HG02610 (cell line): ENCODE results near the gene PXDC1.
A peak's percentile ranks its signal among the peaks of the same experiment; 100 is the strongest.
"Not testable (repeated sequence)": the region's sequence is repeated elsewhere in the genome, so short reads cannot be mapped to it uniquely, and the experiment has no call there.

Experiments
- ATAC-seq: cut with Tn5 transposase; IDR thresholded peaks from one replicate; pipeline ENCODE4 v1.9.1; 2021; ENCODE audit warnings: mild to moderate bottlenecking, moderate library complexity; ENCODE audit not compliant: unreplicated experiment

PXDC1 gene

DNA sequence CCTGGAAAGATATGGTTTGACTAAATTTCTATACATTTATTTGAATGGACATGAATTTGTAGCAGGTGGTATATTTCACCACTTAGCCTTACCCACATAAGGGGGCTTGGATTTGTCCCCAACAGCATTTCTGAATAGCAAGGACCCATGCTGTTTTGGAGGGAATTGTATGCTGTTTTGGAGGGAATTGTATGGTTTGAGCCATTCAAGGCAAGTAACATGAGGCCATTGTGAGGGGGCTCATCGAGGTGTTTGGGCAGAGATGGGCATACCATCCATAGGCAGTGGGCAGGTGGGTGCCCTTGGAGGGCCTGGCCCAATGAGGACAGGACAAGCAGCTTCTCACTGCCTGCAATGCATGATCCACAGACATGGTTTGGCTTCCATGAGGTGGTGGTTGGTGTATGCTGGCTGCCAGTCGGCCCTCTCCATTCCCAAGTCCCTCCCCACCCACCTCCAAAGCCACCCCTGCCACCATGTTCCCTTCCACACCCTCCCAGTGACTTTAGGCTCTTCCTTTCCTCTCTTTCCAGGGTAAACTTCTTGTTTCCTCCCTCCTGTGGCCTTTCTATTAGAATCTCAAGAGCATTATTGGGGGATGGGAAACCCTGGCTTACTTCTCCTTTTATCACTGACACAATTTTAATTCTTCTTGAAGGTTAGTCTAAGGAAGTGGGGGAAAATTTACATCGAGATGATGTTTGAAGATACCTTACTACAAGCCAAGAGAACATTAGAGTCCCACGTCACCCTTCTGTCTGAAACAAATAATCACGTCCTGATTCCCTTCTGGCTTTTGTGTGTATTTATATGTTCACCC is 13.2 kb upstream of the PXDC1 start:
- no peak for ATAC-seq

DNA sequence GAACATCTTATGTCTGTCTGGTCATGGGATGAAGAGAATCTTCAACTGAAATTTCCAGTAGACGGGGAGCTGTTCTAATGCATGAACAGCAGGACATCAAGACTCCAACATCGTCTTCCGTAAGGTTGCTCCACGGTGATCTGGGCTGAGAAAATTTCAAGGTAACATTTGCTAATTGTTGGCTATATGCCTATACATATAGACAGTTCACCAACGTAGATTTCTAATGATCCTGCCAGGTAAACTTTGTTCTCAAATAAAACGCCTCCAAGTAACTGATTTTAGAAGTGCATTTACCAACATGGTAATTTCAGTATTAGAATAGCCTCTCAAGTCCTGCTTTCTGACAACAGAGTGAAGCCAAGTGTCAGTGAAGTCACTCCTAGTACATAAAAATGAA is 11.3 kb upstream of the PXDC1 start:
- no peak for ATAC-seq

DNA sequence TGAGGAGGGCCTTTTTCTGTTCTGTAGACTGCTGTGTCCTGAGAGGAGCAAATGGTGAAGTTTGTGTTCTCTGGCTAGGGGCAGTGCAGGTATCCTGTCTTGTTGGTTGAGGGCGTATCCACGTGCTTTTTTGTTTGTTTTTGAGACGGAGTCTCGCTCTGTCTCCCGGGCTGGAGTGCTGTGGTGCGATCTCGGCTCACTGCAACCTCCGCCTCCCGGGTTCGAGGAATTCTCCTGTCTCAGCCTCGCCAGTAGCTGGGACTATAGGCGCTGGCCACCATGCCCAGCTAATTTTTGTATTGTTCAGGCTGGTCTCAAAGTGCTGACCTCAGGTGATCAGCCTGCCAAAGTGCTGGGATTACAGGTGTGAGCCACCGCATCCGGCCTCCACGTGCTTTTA is 10.8 kb upstream of the PXDC1 start:
- ATAC-seq = no peak

DNA sequence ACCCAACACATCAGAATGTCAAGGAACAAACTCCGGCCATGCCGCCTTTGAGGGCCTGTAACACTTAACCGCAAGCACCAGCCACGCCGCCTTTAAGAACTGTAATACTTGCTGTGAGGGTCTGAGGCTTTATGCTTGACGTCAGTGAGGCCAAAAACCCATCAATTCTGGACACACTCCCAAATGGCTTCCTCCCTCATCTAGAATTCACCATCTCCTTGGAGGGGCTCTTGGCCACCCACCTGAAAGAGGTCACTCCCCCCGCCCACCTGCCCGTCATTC is 10.4 kb upstream of the PXDC1 start:
- no peak for ATAC-seq

DNA sequence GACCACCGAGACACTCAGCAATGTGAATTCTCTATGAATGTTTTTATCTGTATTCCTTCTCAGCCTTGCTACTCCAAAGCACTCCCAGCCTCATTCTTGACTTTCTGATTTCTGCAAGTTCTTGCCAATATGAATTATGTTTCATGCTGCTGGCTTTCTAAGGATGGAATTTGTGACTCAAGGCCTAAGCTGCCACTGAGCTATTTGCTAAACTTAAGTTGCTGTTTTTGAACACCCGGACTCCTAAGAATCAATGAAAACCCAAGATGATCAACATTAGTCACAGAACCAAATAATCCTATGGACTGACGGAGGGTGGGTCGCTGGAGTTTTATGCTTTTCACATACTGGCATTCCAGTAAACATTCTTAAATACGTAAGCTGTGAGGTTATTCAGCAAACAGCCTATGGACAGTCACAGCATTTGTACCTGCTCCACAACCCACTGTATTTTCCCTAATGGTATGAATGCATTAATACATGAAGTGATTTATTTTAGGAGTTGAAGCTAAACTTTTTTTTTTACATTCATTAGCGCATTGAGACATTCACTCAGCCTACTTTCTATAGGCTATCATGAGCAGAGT is 8.2 kb upstream of the PXDC1 start:
- no peak for ATAC-seq

DNA sequence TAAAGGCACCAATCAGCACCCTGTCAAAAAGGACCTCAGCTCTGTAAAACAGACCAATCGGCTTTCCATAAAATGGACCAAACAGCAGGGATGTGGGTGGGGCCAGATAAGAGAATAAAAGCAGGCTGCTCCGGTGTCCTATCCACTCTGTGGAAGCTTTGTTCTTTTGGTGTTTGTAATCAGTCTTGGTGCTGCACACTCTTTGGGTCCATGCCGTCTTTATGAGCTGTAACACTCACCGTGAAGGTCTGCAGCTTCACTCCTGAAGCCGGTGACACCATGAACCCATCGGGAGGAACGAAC is 7.3 kb upstream of the PXDC1 start:
- no peak for ATAC-seq

DNA sequence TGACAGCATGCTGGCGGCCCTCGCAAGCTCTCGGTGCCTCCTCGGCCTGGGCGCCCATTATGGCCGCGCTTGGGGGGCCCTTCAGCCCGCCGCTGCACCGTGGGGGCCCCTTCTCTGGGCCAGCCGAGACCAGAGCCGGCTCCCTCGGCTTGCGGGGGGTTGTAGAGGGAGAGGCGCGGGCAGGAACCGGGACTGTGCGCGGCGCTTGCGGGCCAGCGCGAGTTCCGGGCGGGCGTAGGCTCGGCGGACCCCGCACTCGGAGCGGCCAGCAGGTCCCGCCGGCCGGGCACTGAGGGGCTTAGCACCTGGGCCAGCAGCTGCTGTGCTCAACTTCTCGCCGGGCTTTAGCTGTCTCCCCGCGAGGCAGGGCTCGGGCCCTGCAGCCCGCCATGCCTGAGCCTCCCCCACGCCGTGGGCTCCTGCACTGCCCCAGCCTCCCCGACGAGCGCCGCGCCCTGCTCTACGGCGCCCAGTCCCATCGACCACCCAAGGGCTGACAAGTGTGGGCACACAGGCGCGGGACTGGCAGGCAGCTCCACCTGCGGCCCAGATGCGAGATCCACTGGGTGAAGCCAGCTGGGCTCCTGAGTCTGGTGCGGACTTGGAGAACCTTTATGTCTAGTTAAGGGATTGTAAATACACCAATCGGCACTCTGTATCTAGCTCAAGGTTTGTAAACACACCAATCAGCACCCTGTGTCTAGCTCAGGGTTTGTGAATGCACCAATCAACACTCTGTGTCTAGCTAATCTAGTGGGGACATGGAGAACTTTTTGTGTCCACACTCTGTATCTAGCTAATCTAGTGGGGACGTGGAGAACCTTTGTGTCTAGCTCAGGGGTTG is 6.7 kb upstream of the PXDC1 start:
- not testable (repeated sequence) for ATAC-seq

DNA sequence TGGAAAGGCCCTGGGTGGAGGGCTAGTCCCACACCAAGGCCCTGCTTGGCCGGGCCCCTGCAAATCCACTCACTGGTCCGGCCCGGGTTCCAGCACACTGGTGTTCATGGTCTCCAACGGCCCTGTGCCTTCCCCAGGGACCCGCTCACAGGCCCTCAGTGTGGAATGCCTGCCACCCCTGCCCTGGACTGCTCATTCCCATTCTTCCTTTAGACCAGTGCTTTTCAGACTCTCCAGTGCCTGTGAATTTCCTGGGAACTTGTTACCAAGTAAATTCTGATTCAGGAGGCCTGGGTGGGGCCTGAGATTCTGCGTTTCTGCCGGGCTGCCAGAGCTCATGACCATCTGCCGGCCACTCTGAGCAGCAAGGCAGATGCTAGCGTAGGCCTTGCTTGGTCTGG is 5.7 kb upstream of the PXDC1 start:
- no peak for ATAC-seq

DNA sequence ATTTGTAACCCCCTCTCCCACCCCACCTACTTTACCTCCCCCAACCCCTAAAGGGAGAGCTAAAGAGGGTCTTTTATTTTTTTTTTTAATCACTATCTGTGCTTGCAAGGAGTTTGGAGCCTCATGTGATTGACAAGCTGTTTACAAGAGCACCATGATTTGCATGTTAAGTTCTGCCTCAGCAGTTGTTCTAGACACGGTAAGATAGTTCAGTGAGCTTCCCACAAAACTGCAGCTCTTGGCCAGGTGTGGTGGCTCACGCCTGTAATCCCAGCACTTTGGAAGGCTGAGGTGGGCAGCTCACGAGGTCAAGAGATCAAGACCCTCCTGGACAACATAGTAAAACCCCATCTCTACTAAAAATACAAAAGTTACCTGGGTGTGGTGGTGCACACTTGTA is 5.0 kb upstream of the PXDC1 start:
- no peak for ATAC-seq

DNA sequence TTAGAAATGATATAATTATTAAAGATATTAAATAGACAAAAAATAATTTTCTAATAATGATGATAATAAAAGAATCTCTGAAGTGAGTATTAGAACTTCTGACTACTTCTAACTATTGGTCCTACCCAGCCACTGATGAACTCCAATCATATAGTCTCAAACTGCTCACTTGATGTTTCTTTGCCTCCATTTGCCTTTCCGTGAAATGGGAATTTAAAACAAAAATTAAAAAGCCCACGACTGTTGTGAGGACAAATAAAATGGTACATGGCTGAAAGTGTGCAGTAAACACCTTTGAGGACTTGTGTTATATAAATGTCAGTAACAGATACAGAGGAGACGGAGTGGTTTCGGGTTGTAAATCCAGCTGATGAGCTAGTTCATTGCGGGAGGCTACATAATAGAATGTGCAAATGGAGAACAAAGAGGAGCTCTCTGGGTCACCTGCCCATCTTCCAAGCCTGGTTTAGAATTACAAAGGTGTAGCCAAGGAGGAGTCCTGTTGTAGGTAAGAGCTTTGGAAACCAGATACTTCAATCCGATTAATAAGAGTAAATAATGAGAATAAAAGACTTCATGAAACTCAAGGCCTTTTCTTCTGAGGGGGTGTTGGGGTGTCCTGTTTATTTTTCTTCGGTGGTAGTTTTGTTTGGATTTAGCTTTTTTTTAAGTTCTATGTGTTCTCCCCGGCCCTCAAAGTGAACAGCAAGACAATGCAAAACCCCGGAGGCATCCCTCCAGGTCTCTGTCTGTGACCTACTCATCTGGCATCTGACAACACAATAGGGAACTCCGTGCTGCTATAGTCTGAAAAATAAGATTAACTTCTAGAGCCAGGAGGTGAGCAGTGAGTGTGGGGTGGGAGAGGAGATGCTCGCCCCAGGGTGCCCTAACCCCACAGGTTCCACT is 4.4 kb upstream of the PXDC1 start:
- ATAC-seq = no peak

DNA sequence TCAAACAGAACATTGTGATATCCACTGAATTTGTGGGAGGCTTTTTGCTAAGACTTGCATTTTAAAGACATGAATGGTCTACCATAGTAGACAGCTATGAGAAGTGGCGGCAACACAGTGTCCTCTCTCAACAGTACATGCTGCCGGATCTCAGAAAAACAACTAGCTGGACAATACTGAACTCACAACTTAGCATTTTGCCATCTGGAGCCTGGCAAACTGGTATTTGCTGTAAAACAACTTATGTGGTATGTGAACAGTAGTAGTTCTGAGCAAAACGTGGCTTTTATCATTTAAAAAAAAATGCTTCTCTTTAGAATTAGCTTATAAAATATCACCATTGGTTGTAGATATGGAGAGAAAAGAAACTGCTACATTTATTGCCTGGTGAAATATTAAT is 3.3 kb upstream of the PXDC1 start:
- no peak for ATAC-seq

DNA sequence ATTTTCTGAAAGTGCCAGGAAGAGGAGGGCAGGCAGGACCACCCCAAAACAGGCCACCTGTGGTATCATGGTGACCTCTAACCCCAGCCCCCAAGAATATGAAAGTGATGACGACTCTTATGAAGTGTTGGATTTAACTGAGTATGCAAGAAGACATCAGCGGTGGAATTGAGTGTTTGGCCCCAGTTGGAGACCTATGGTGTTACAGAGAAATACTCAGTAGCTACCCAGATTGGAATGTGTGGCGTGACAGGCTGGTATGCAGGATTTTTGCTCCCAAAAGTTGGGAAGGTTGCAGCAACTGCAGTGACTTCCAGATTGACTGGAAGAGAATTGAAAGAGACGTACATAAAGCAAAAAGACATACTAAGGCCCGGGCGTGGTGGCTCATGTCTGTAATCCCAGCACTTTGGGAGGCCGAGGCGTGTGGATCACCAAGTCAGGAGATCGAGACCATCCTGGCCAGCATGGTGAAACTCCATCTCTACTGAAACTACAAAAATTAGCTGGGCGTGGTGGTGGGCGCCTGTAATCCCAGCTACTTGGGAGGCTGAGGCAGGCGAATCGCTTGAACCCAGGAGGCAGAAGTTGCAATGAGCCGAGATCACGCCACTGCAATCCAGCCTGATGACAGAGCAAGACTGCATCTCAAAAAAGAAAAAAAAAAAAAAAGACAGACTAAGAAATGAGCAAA is 2.7 kb upstream of the PXDC1 start:
- ATAC-seq = not testable (repeated sequence)

DNA sequence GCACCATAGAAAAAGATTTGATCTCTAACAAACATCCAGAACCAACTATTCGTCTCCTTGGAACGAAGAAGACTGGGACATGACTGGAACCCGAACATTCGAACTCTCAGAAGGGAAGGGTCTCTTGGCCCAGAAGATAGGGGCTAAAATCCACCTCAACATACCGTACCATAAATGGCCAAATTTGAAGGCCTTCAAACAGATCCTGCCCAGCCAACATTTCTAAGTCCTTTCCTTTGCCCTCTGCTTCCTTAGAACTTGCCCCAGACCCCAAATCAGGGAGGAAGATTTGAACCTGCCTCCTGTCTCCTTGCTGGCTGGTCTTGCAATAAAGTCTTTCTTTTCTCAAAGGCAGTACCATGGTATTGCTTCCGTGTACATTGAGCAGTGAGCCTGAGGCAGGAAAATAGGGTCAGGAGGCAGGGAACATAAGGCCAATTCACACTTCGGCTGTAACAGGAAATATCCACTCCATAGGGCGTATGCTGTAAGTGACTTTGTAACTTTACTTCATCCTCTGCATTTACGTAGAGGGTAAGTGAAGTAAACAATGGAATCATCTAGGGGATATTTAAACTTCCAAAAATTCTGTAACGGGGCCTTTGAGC is 1.8 kb upstream of the PXDC1 start:
- no peak for ATAC-seq

DNA sequence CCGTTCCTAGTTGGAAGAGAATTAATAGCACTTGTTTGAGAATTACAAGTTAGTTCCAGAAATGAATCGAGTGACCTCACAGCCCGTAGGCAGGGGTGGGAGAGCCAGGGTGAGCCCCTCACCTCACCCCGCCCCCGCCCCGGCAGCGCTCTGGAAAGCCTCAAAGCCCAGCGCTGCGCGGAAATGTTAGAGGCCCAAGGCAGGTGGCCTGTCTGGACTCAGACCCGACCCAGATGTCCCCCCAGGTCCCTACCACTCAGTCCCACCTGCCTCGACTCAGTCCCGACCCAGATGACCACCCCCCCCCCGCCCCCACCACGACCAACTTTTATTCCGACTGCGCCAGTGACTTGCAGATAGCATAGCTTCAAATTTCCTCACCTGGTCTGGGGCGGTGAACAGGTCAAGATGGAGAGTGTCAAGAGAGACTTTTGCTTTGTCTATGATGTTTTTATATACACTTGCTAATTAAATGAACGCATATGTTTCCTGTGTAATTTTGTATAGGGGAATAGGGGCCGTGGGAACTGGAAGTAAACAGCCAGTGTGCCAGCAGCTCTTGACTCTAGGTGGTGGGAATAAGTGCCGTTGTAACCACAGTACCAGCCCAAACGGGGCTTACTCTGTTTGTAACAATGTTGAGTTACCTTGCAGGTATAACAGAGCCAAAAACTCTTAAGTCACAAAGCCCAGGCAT is 1.2 kb upstream of the PXDC1 start:
- no peak for ATAC-seq

DNA sequence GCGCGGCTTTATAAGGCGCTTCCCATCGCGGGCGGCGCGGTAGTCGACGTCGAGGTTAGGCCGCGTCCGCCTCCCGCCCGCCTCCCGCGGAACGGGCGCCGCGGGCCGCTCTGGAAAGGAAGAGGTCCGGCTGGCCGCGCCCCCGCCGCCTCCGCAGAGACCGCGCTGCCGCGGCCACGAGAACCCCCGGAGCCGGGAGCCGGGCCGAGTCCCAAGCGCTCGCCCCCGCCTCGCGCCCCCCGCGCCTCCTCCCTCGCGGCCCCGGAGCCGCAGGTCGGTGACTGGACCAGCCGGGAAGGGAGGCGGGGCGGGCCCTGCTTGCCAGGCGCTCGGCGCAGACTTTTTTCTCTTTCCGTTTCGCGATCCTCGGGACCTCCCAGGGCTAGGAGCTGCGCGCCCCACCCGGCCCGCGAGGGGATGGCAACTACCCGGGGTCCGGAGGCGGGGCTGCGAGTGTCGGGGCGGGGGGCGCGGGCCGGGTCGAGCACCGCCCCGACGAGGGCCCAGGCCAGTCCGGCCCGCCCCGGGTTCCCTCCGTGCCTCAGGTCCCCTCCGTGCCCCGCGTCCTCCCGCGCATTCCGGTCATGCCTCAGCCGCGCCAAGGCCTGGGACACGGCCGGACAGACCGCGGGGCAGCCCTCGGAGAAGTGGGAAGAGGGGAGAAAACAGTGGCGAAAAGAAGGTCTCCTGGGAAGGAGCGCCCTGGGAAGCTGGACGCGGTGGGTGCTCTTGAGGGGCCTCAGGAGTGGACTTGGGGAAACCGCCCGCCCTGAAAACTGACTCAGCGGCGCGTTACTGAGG is 417 bp upstream of the PXDC1 start:
- ATAC-seq = peak; percentile 49

DNA sequence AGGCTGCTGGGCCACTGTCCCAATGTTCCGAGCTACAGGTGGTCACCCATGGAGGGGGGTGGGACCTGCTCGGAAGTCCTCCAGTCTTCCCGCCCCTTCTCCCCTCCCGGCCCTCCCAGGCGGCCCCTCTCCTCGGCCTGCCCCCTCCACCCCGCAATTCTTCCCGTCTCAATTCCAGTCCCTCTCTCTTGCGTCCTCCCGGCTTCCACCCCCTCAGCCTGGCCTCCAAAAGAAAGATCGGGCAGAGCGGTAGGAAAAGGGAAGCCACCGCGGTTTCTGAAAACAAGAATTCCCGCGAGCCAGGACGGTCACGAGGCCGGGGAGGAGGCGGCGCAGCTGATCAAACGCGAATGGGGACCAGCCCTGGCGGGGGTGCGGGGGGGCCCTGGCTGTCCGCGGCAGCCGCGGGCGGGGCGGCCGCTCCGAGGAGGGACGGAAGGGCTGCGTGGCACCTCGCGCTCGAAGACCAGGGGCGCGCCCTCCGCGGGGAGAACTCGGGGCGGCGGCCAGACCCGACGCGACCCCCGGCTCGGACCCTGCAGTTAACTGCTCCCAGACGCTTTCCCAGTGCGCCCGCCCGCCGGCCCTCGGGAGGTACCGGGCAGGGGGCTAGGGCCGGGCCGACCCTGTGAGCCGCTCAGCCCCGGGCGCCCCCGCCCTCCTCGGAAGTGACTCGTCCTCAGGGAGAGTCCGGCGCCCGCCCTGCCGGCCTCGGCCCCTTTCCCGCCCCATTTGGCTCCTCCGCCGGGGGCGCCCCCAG is 1.0 kb downstream of the PXDC1 start:
- ATAC-seq = no peak

DNA sequence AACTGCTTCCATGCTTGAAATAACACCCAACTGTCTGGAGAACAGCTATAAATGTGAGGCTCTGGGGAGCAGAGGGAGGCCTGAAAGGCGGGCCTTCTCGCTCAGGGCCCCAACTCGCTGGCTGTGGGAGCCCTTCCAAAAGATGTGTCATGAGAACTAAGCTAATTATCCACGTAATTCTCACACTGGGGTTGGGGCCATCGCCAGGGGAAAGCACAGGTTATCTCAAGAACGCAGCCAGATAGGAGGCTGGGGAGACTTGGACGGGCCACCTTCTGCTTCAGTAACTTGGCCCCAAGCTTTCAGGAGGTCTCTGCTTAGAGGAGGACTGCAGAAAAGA is 1.6 kb downstream of the PXDC1 start:
- ATAC-seq = no peak
